G401.6 (cell line): Measurements from ENCODE around the gene HSFY2.
"Not testable (repeated sequence)": the region's sequence is repeated elsewhere in the genome, so short reads cannot be mapped to it uniquely, and the experiment has no call there.

ENCODE experiments used
- FAIRE-seq: peaks from 2 replicates; lab custom pipeline; 2012; peaks lifted over from hg19 to GRCh38; lab: Jason Lieb, UNC

Gene HSFY2, protein sequence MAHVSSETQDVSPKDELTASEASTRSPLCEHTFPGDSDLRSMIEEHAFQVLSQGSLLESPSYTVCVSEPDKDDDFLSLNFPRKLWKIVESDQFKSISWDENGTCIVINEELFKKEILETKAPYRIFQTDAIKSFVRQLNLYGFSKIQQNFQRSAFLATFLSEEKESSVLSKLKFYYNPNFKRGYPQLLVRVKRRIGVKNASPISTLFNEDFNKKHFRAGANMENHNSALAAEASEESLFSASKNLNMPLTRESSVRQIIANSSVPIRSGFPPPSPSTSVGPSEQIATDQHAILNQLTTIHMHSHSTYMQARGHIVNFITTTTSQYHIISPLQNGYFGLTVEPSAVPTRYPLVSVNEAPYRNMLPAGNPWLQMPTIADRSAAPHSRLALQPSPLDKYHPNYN

DNA sequence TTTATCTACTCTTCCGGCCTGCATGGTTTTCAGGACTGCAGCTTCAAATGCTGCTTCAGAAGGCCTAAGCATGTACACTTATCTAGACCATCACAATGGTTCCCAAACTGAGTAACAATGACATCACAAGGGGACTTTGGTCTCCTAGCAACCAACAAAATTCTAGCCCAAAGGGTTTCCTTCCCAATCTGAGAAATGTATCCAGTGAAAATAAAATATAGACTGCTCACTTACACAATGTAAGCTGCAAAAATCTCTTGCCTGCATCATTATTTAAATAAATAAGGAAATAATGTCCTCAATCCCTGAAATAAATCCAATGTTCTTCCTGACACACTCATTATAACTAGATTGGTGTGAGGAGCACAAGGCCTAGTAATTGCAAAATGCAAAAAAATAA is at the start of gene HSFY2:
TSS of gene HSFY2 (minus strand) at position 101 of the 400 bp plus-strand sequence. CDS start 117 bp downstream, outside the sequence.
- FAIRE-seq = not testable (repeated sequence)

DNA sequence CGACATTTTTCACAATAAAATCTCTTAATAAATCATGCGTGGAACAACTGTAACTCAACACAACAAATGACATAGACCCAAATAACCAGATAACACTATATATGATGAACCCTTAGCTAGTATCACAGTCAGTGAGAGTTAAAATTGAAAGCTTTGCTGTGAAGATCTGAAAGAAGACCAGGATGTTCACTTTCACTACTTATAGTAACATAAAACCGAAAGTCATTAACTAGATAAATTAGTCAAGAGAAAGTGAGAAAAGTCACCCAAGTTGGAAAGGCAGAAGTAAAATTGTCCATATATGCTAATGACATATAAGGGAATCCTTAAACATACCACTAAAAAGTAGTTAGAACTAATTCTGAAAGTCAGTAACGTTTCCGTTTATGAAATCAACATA is 42.2 kb upstream of the HSFY2 start:
- FAIRE-seq = not testable (repeated sequence)

DNA sequence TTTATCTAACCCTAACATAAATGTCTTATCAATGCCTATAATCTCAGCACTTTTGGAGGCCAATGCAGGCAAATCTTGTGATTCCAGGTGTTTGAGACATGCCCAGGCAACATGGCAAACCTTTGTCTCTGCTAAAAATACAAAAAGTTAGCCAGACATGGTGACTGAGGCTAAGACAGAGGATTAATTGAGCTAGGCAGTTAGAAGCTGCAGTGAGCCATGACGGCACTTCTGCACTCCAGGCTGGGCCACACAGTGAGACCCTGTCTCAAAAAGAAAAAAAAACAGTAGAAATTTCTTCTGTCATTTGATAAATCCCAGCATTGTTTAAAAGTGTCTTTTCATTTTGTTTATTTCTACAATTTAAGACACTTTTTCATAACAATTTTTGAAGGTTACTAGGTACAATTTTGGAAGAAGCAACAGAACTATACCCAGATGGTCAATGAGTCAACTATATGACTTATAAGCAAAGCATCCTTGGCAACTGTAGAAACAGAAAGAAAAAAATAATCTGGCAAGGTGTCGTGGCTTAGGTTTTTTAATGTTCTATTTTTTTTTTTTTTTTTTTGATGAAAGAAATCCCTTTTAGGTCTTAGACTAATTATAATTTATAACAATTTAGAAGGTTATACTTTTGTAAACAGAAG is 15.3 kb upstream of the HSFY2 start:
- not testable (repeated sequence) for FAIRE-seq

DNA sequence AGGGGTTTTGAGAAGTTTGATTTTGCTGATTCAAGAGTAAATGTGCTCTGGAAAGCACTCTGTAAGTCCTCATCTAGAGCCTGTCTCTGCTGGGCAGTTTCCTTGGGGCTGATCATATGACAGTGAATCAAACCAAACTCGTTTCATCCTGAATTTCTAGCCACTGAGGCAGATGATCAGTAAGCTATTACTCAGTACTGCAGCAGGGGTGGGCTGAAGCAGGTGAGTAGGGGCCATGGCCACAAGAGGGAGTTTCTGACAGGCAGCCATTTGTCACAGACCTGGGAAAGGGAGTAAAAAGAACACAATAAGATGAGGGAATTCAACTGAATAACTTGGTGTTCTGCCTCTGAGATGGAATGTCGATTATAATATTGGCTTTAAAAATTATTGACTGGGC is 19.5 kb downstream of the HSFY2 start:
- not testable (repeated sequence) for FAIRE-seq

DNA sequence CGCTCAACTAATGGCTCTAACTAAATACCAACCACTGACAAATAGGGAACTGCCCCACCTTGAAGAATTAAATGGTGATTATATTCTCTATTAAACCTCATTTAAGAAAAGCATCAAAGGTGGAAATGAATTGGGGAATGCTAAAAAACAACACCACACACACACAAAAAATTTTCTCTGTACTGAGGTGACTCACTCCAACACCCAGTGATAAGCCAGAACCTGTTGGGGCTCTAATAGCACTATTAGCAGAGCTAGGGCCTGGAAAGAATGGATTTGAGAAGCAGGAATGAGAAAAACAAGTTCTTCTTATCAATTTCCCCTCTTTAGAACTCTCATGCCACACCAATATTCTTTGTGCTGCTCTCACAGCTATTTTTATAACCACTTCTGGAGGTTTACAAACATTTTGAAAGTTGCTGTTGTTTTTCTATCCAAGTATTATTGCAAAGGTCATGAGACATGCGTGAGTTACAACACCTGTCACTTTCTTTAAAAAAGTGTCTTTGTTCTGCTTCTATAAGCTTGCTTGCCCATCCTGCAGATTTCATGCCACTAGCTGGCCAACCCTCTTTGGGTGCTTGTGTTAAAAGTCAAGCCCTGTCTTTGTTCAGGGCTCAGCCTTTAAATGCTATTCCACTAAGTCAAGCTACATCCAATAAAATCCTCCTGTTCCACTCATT is 20.3 kb downstream of the HSFY2 start:
- FAIRE-seq = not testable (repeated sequence)

DNA sequence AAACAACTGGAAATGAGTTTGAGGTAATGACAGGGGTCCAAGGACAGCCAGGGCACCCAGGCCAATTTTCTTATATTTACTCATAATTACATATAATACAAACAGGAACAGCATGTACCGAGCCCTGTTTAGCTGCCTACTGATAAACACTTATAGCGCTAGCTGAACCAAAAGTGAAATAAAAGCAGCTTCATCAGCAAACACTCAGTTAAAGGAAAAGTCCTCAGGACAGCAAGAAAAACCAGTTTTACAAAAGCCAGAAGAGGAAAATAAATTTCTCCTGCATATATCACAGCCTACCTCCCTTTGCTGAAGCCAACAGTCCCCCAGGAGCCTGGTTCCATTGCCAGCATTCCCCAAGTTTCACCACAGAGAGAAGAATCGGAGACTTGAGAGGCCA is 49.8 kb downstream of the HSFY2 start:
- FAIRE-seq = not testable (repeated sequence)
